Ammon's horn (tissue), 1 donor: Measurements from ENCODE around the gene UVRAG.
"Not testable (repeated sequence)": the region's sequence is repeated elsewhere in the genome, so short reads cannot be mapped to it uniquely, and the experiment has no call there.

Experiments used
- DNase-seq: peaks from one replicate; pipeline ENCODE4 v3.0.0-alpha.2; 2016; ENCODE audit warnings: low spot score

UVRAG gene

DNA sequence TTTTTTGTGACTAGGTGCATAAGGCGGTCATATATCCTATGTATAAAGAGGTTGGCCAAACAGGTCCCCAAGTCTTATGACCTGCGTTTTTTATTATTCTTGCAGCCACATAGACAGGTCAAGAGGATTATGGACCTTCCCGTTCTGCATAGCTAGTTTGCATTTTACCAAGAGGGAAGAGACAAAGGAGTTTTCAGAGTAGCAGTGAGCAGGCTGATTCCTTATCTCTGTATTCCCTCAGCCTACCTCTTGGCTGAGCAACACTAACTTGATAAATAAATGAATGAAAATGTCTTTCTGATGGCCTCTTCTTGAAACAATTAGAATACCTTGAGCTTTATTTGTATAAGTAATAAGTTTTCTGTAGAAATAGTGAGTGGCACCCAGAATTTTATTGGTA lies 210.8 kb downstream of the UVRAG start:
- DNase-seq, result no peak

DNA sequence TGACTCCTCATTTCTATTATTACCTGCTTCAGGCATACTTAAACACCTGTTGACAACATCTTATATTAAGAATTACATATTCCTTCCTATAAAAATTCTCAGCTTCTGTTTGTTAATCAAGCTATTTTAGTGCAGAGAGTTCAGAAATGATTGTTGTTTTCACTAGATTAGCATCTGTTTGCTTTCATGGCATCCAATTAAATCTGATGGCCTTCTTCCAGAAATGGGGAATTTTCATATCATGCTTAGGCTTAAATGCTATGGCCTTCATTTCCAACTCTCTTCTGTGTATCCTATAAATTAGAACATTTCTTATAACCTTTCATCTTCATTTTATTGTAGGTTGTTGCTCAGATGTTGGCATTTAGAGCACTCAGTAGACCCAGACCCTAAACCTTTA lies 211.3 kb downstream of the UVRAG start:
- no peak for DNase-seq

DNA sequence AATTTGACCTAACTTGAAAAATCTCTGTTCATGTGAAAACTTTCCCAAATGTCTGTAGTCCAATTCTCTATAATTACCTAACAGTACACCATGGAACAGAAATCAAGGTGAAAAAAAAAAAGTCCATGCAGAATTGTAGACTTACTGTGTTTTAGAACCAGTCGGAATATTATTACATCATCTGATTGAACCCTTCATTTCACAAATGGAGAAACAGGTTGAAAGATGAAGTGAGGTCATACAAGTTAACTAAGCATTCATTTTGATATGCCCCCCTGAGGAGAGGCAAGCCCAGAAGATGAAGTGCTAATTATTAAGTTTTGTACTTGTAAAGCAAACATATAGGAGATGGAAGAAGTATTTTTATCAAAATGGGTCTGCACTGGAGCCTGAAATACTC lies 211.9 kb downstream of the UVRAG start:
- DNase-seq, result no peak

DNA sequence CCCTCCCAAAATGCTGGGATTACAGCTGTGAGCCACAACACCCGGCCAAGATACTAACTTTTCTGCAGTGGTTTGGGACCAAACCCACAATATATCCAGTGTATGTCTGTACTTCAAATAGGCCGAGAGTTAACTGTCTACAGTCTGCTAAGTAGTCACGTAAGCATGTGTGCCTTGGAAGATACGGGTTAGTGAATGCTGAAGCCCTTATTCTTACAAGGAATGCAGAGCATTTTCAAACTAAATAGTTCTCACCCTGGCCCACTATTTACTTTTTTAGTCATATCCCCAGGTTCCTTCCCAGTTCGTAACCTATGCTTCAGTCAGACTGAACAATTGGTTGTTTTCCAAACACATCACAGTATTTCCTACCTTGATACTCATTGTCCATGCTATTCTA lies 215.3 kb downstream of the UVRAG start:
- DNase-seq, result no peak

- DNase-seq, result no peak
Measured at GRCh38 chr11:76030968-76031590, 216.1 kb downstream of the UVRAG start.

- DNase-seq, result no peak
Measured at GRCh38 chr11:76033699-76034098, 218.7 kb downstream of the UVRAG start.

DNA sequence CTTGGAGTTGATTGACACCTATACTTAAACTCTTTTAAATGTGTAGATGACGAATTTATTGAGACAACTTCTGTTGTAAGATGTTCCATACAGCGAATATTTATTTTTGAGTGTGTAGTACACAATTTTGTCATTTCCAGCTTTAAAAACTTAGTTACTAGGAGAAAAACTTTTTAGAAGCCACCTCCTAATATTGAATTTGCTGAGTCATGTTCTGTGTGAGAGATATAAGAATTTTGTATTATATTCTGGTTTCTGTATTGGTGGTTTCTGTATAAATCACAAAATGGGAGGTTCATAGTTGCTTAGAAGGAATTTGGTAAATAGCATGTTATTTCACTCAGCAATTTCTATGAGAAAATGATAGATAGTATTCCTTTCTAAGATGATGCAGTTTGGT lies 220.0 kb downstream of the UVRAG start:
- DNase-seq, result no peak

DNA sequence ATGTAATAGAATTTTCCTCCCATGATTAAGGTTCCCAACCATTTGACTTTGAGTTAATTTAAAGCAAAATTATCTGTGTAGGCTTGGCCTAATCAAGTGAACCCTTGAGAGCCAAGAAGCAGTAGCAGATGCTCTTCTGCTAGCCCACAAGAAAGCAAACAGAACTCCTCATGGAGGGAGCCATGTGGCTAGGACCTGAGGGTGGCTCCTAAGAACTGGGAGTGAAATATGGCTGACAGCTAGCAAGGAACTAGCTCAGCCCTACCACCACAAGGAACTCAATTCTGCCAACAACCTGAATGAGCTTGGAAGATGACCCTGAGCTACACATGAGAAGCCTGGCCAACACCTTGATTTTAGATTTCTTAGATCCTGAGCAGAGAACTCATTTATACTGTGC lies 223.6 kb downstream of the UVRAG start:
- DNase-seq, result no peak

- DNase-seq, result no peak
Measured at GRCh38 chr11:76041208-76041607, 226.2 kb downstream of the UVRAG start.

DNA sequence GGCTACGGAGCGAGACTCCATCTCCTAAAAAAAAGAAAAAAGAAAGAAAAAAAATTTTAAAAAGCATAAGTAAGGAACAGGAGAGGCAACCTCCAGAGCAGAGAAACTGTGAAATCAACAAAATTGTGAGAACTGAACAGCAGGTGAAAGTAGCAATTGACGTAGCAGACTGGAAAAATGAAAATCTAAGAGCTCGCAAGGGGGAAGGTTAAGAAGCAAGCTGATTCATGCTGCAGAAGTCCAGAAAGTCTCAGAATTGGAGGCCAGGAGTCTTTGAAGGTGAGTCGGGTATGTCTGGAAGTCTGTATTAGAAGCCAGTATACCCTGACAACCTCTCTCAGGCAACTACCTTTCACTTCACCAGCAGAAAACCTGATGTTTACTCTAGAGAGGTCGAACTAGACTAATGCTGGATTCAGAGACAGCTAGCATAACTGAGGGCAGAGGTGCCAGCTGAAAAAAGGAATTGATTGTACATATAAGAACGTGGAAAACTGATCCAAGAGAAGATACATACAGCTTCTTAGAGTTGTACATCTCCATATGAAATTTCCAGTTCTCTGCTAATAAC lies 229.8 kb downstream of the UVRAG start:
- DNase-seq, result no peak

GRCh38 chr11:76047231-76047630 lies 232.2 kb downstream of the UVRAG start:
- DNase-seq, result no peak

DNA sequence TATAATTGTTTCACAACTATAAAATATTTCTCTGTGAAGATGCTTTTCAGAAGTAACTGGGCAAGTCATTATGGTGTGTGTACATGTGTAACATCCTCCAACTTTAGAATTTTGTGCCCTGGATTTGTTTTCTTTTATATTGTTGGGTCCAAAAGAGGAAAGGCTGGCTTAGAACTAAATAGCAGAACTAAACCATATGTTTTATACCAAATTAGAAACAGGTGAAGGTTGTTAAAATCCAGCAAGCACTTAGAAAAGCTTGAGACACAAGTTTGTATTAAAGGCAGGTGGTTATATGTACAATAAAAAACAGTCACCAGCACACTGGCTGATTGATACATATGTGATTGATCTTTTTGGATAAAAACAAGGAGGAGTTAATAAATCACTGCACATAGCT lies 232.8 kb downstream of the UVRAG start:
- DNase-seq, result no peak

DNA sequence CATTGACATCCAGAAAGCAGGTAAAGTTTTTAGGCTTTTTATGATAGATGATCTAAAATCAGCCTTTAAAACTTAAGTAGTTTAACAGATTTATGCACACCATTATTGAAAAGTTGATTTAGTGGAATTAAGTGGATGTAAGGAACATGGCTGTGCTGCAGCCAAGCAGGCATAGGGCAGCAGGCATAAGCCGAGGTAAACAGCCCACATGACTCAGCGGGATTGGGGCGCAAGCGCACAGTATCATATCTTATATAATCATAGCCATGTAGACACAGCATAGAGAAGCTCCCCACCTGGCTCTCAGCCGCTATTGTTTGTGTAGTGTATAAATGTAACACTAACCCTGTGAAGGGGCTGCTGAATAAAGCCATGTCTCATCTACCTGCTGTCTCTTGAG lies 233.8 kb downstream of the UVRAG start:
- DNase-seq, result no peak

DNA sequence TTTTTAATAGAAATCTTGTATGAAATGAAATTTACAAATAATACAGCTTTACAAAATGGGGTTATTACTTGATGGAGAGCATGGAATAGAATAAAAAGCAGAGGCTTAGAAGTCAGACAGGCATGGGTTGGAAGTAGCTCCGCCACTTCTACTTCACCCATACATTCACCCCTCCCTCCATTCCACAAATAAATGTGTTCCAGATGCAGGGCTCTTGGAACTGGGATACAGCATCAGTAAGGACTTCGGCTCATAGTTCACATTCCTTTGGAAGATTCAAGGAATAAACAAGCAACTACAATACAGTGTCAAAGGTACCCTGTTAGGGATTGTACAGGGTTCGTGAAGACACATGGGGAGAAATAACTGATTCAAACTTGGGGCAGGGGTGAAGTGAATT lies 234.5 kb downstream of the UVRAG start:
- DNase-seq, result no peak

- no peak for DNase-seq
Measured at GRCh38 chr11:76051937-76052336, 236.9 kb downstream of the UVRAG start.

- DNase-seq, result no peak
Measured at GRCh38 chr11:76054330-76054729, 239.3 kb downstream of the UVRAG start.

GRCh38 chr11:76056876-76057275 lies 241.9 kb downstream of the UVRAG start:
- DNase-seq, result no peak

DNA sequence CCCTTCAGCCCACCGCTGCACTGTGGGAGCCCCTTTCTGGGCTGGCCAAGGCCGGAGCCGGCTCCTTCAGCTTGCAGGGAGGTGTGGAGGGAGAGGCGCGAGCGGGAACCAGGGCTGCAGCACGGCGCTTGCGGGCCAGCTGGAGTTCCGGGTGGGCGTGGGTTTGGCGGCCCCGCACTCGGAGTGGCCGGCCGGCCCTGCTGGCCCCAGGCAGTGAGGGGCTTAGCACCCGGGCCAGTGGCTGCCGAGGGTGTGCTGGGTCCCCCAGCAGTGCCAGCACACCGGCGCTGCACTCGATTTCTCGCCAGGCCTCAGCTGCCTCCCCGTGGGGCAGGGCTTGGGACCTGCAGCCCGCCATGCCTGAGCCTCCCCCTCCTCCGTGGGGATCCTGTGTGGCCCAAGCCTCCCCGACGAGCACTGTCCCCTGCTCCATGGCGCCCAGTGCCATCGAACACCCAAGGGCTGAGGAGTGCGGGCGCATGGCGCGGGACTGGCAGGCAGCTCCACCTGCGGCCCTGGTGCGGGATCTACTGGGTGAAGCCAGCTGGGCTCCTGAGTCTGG lies 245.5 kb downstream of the UVRAG start:
- DNase-seq, result not testable (repeated sequence)

- DNase-seq, result no peak
Measured at GRCh38 chr11:76062733-76063132, 247.7 kb downstream of the UVRAG start.

DNA sequence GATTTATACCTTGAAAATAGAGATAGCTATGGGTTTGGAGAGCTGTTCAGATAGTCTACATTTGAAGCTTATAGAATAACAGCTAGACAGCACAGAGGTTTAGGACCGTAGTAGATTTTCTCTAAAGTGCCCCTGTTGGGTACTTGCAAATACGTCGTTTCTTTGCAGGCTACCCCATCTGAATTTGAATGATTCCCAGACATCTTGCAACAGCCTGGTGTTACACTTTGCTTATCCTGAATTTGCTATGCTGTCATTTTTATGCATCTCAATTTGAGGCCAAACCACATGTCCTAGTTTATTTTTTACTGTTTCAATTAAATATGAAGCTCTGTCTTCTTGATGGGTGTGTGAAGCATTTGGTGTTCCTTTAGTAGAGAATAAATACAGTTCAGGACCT lies 249.2 kb downstream of the UVRAG start:
- peak; percentile 14 for DNase-seq

GRCh38 chr11:76067099-76067498 lies 252.1 kb downstream of the UVRAG start:
- no peak for DNase-seq

DNA sequence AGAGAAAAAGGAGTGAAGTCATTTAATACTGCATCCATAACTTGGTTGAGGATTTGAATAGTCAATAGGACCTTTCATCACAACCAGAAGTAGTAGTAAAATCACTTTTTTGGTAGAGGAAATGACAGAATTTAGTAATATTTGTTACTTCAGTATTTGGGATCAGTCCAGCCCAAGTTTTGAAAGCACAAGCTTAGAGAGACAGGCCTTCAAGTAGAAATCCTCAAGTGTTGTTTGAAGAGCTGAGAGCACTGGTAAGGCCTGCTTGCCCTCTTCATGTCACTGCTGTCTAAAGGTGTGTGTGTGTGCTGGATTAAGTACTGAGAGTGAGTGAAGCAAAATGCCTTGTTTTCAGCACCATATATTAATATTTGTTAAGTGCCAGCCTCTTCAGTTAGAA lies 254.0 kb downstream of the UVRAG start:
- DNase-seq, result no peak

- no peak for DNase-seq
Measured at GRCh38 chr11:76071090-76071489, 256.1 kb downstream of the UVRAG start.

GRCh38 chr11:76073724-76074123 lies 258.7 kb downstream of the UVRAG start:
- DNase-seq, result peak; percentile 18
